Natural killer cell (primary cell): Measurements from ENCODE around the gene GTF3C1. TPM values are rescaled to one million over a fixed set of nuclear protein-coding genes. Genes with fewer than 3 reads are reported as not detected.

Experiments used
- ATAC-seq, 3 donors: fragments of 150-1000 bp in 2 of 3; fragments of 200-7000 bp in 1 of 3; cut with Tn5 transposase; 1 replicate in 1 of 3; 2 replicates in 2 of 3; pipeline ENCODE4 v1.10.0; 2021; ENCODE audit warnings: mild to moderate bottlenecking in 2 of 3, moderate library complexity in 2 of 3
- DNase-seq, 2 donors: peaks; one replicate each; pipeline versions ENCODE4 v3.0.0 to v3.0.0-alpha.2; 2013 to 2021; ENCODE audit warnings: mixed read lengths in 1 of 2
- H3K27ac ChIP-seq: one replicate; pipeline ENCODE4 v1.5.1; 2013; ENCODE audit warnings: mild to moderate bottlenecking, low read length
- H3K27me3 ChIP-seq: one replicate; pipeline ENCODE4 v1.6.1; 2013; ENCODE audit warnings: low read length; ENCODE audit not compliant: control insufficient read depth, insufficient read depth
- H3K36me3 ChIP-seq: one replicate; pipeline ENCODE4 v1.6.1; 2013; ENCODE audit warnings: low read length; ENCODE audit not compliant: control insufficient read depth, insufficient read depth
- H3K4me1 ChIP-seq: one replicate; pipeline ENCODE4 v1.6.1; 2013; ENCODE audit warnings: low read length; ENCODE audit not compliant: control insufficient read depth, insufficient read depth
- H3K4me3 ChIP-seq: one replicate; pipeline ENCODE4 v1.5.1; 2013; ENCODE audit warnings: low read length
- H3K9me3 ChIP-seq: one replicate; pipeline ENCODE4 v1.6.1; 2013; ENCODE audit warnings: low read length; ENCODE audit not compliant: control insufficient read depth, insufficient read depth
- H3K27ac Mint-ChIP-seq, 2 donors: one replicate each; pipeline ENCODE4 v1.8.0; 2022; ENCODE audit warnings: mild to moderate bottlenecking in 2 of 2, mixed read lengths in 2 of 2, moderate library complexity in 1 of 2
- H3K27me3 Mint-ChIP-seq, 2 donors: one replicate each; pipeline ENCODE4 v1.8.0; 2022; ENCODE audit warnings: low read depth in 2 of 2, mixed read lengths in 2 of 2
- H3K36me3 Mint-ChIP-seq: one replicate; pipeline ENCODE4 v1.8.0; 2022; ENCODE audit warnings: mixed read lengths
- H3K4me1 Mint-ChIP-seq, 2 donors: one replicate each; pipeline ENCODE4 v1.8.0; 2022; ENCODE audit warnings: mixed read lengths in 2 of 2
- H3K4me3 Mint-ChIP-seq: one replicate; pipeline ENCODE4 v1.8.0; 2022; ENCODE audit warnings: mild to moderate bottlenecking, moderate library complexity, mixed read lengths
- H3K9me3 Mint-ChIP-seq, 2 donors: one replicate each; pipeline ENCODE4 v1.8.0; 2022; ENCODE audit warnings: mixed read lengths in 2 of 2
- CTCF ChIP-seq: fragments of 200-600 bp; IDR thresholded peaks from one replicate; pipeline ENCODE4 v1.8.0; 2022; ENCODE audit warnings: antibody characterized with exemption
- WGBS: methylation state at CpG from one replicate; pipeline ENCODE4 v1.1.7; 2013; ENCODE audit warnings: missing lambda C conversion rate; ENCODE audit not compliant: insufficient coverage; 5-methylcytosine and 5-hydroxymethylcytosine counted together
- intact Hi-C: fragments of 100-400 bp; cut with micrococcal nuclease; formaldehyde crosslinking; loops from one replicate; pipeline ENCODE4 v1.14.2; 2022
- total RNA-seq, 4 donors: library from RNA; stranded (reverse); fragments of 120-200 nt in 1 of 4; gene quantifications; one replicate each; pipeline versions ENCODE4 v1.2.3 to v1.2.4, GENCODE V29; 2013 to 2022

GTF3C1 gene
- total RNA-seq, 3 donors from 2014 or later (not counting 1 experiment from before 2014, with no cell fraction given) = 111 to 160 (median 125) TPM

GRCh38 chr16:27529962-27530361, 19.8 kb downstream of the GTF3C1 start:
- Histone ChIP-seq H3K4me3 (no peak overlapping the region), H3K27ac (no peak overlapping the region), H3K27me3 (no peaks in the 10 kb centered on the region), H3K9me3 (no peaks in the 10 kb centered on the region), H3K4me1 (peaks cover 8% of the 10 kb centered on the region), H3K36me3 (peaks cover 85% of the 10 kb centered on the region)
- Mint-ChIP-seq H3K27ac (peak overlapping the region in 1 of 2 donors; percentile 0), H3K4me3 (no peak overlapping the region), H3K4me1 (peaks cover 24 to 30% of the 10 kb centered on the region in 2 donors), H3K9me3 (no peaks in the 10 kb centered on the region), H3K36me3 (peaks cover 54% of the 10 kb centered on the region), H3K27me3 (no peaks in the 10 kb centered on the region)
- TF ChIP-seq CTCF = no peak
- ATAC-seq (no peak), DNase-seq (no peak)
- 72% methylated on average over 6 of the region's 6 CpGs for WGBS
- intact Hi-C loops = no loop called here

GRCh38 chr16:27528294-27528693, 21.4 kb downstream of the GTF3C1 start:
- H3K27me3 Mint-ChIP-seq = no peaks in the 10 kb centered on the region
- H3K4me3 Mint-ChIP-seq = no peak overlapping the region
- intact Hi-C loops = no loop called here
- DNase-seq = no peak
- Histone ChIP-seq H3K9me3 (no peaks in the 10 kb centered on the region), H3K4me1 (peaks cover 8% of the 10 kb centered on the region), H3K27me3 (no peaks in the 10 kb centered on the region), H3K27ac (no peak overlapping the region), H3K4me3 (no peak overlapping the region), H3K36me3 (peaks cover 90% of the 10 kb centered on the region)
- H3K4me1 Mint-ChIP-seq = peaks cover 22 to 26% of the 10 kb centered on the region in 2 donors
- no peak overlapping the region for H3K27ac Mint-ChIP-seq
- no peaks in the 10 kb centered on the region for H3K9me3 Mint-ChIP-seq
- 98% methylated on average over 4 of the region's 4 CpGs for WGBS
- no peak for TF ChIP-seq CTCF
- peaks cover 53% of the 10 kb centered on the region for H3K36me3 Mint-ChIP-seq
- ATAC-seq = no peak

- Mint-ChIP-seq H3K9me3 (no peaks in the 10 kb centered on the region), H3K27ac (no peak overlapping the region), H3K27me3 (no peaks in the 10 kb centered on the region), H3K36me3 (peaks cover 53% of the 10 kb centered on the region), H3K4me1 (peaks cover 14 to 21% of the 10 kb centered on the region in 2 donors), H3K4me3 (no peak overlapping the region)
- no peaks in the 10 kb centered on the region for H3K27me3 ChIP-seq
- H3K4me1 ChIP-seq = peaks cover under 1% of the 10 kb centered on the region
- H3K36me3 ChIP-seq = peaks cover 86% of the 10 kb centered on the region
- ATAC-seq = no peak
- no peak for DNase-seq
- 95% methylated on average over 6 of the region's 6 CpGs for WGBS
- no peak overlapping the region for H3K4me3 ChIP-seq
- intact Hi-C loops = no loop called here
- TF ChIP-seq CTCF = no peak
- H3K9me3 ChIP-seq = no peaks in the 10 kb centered on the region
- H3K27ac ChIP-seq = no peak overlapping the region
These were observed 23.5 kb downstream of the GTF3C1 start for GRCh38 chr16:27526180-27526579.

- Histone ChIP-seq H3K9me3 (no peaks in the 10 kb centered on the region), H3K4me1 (no peaks in the 10 kb centered on the region), H3K27me3 (no peaks in the 10 kb centered on the region), H3K27ac (no peak overlapping the region), H3K4me3 (no peak overlapping the region), H3K36me3 (peaks cover 74% of the 10 kb centered on the region)
- peak overlapping the region; percentile 56 to 70 for H3K27ac Mint-ChIP-seq
- peaks cover 28% of the 10 kb centered on the region for H3K36me3 Mint-ChIP-seq
- TF ChIP-seq CTCF = no peak
- H3K4me1 Mint-ChIP-seq = peaks cover 12 to 25% of the 10 kb centered on the region in 2 donors
- no peaks in the 10 kb centered on the region for H3K9me3 Mint-ChIP-seq
- ATAC-seq = no peak
- no peak for DNase-seq
- intact Hi-C loops = no loop called here
- no peak overlapping the region for H3K4me3 Mint-ChIP-seq
- H3K27me3 Mint-ChIP-seq = no peaks in the 10 kb centered on the region
- 91% methylated on average over 6 of the region's 6 CpGs for WGBS
These were observed 27.5 kb downstream of the GTF3C1 start for GRCh38 chr16:27522173-27522707.
